Uterus (tissue), 4 donors: ENCODE measurements around the gene MYO16. TPM values are rescaled to one million over a fixed set of nuclear protein-coding genes. Genes with fewer than 3 reads are reported as not detected.
"Not testable (repeated sequence)": the region's sequence is repeated elsewhere in the genome, so short reads cannot be mapped to it uniquely, and the experiment has no call there.

Source experiments
- DNase-seq, 2 donors: peaks; one replicate each; pipeline ENCODE4 v3.0.0-alpha.2; 2019 to 2020
- H3K27ac ChIP-seq, 2 donors: fragments of 200-600 bp; sonication (generic); 1 replicate in 1 of 2; 2 replicates in 1 of 2; pipeline ENCODE4 v1.5.1; 2016 to 2018
- H3K27me3 ChIP-seq, 2 donors: fragments of 200-600 bp; sonication (generic); one replicate each; pipeline ENCODE4 v1.5.1; 2018 to 2019; ENCODE audit warnings: control low read depth in 1 of 2
- H3K36me3 ChIP-seq, 2 donors: fragments of 200-600 bp; sonication (generic); one replicate each; pipeline ENCODE4 v1.5.1; 2019; ENCODE audit warnings: control low read depth in 1 of 2
- H3K4me1 ChIP-seq, 2 donors: fragments of 200-600 bp; sonication (generic); one replicate each; pipeline ENCODE4 v1.5.1; 2018 to 2019; ENCODE audit warnings: control low read depth in 1 of 2
- H3K4me3 ChIP-seq, 2 donors: fragments of 200-600 bp; sonication (generic); 1 replicate in 1 of 2; 2 replicates in 1 of 2; pipeline ENCODE4 v1.5.1; 2018 to 2019; ENCODE audit warnings: mild to moderate bottlenecking in 1 of 2
- H3K9me3 ChIP-seq, 2 donors: fragments of 200-600 bp; sonication (generic); one replicate each; pipeline ENCODE4 v1.5.1; 2019; ENCODE audit warnings: control low read depth in 1 of 2
- POLR2A ChIP-seq, 2 donors: fragments of 450-650 bp; IDR thresholded peaks; one replicate each; pipeline ENCODE4 v1.6.1; 2016; ENCODE audit warnings: antibody characterized with exemption in 2 of 2, mild to moderate bottlenecking in 1 of 2, moderate library complexity in 1 of 2
- intact Hi-C: fragments of 100-400 bp; cut with DNase I; formaldehyde crosslinking; loops from one replicate; pipeline ENCODE4 v1.15.1; 2023; ENCODE audit warnings: low total_unique reads
- total RNA-seq, 4 donors: library from RNA; depleted of rRNA in 3 of 4; stranded (reverse); fragments of >200 nt in 3 of 4; gene quantifications; one replicate each; pipeline versions ENCODE4 v1.1.0 to v1.2.4, GENCODE V29; 2014 to 2023
- TF ChIP-seq, protein P1 (sequence below), 4 experiments: fragments of 200-600 bp in 2 of 4; fragments of 450-650 bp in 2 of 4; sonication (generic) in 2 of 4; IDR thresholded peaks; one replicate each; pipeline ENCODE4 v1.5.1; 2016 to 2019; ENCODE audit warnings: antibody characterized with exemption in 4 of 4, mild to moderate bottlenecking in 2 of 4, moderate library complexity in 1 of 4
- donor health status: DM: yes; HTN: yes; CAD: no.

The MYO16 gene
- total RNA-seq, 4 donors from 2014 or later: 0.35 to 0.88 TPM; not detected in 2

DNA sequence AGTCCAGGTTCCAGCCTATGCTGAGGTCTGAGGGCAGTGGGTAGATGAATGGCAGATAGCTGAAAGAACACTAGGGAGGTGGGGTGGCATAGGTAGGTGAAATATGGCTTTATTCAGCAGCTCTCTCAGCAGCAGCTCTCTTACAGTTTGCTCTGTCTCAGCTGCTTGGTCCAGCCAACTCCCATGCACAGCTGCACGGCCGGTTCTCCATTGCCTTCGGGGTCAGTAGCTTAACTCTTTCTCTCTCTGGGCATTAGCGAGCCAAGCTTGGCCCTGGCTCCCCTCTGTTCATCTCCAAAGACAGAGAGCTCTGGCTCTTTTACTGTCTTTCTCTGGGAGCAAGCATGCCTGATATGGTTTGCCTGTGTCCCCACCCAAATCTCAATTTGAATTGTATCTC lies 151.9 kb downstream of the MYO16 start:
- Histone ChIP-seq H3K27ac (no peak overlapping the region), H3K9me3 (no peaks in the 10 kb centered on the region), H3K36me3 (no peaks in the 10 kb centered on the region), H3K4me3 (no peak overlapping the region), H3K27me3 (no peaks in the 10 kb centered on the region), H3K4me1 (no peaks in the 10 kb centered on the region)
- no peak for DNase-seq
- TF ChIP-seq, protein P1, sequence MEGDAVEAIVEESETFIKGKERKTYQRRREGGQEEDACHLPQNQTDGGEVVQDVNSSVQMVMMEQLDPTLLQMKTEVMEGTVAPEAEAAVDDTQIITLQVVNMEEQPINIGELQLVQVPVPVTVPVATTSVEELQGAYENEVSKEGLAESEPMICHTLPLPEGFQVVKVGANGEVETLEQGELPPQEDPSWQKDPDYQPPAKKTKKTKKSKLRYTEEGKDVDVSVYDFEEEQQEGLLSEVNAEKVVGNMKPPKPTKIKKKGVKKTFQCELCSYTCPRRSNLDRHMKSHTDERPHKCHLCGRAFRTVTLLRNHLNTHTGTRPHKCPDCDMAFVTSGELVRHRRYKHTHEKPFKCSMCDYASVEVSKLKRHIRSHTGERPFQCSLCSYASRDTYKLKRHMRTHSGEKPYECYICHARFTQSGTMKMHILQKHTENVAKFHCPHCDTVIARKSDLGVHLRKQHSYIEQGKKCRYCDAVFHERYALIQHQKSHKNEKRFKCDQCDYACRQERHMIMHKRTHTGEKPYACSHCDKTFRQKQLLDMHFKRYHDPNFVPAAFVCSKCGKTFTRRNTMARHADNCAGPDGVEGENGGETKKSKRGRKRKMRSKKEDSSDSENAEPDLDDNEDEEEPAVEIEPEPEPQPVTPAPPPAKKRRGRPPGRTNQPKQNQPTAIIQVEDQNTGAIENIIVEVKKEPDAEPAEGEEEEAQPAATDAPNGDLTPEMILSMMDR (IDR thresholded peaks at IDR 0.05): no peak
- TF ChIP-seq POLR2A (IDR thresholded peaks at IDR 0.05): no peak
- intact Hi-C loops: no loop called here

DNA sequence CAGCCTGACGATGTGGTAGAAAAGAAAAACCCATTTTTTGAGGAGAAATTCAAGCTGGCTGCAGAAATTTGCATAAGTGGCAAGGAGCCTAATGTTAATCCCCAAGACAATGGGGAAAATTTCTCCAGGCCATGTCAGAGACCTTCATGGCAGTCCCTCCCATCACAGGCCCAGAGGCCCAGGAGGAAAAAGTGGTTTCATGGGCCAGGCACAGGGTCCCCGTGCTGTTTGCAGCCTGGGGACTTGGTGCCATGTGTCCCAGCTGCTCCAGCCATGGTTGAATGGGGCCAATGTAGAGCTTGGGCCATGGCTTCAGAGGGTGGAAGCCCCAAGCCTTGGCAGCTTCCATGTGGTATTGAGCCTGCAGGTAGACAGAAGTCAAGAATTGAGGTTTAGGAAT lies 153.1 kb downstream of the MYO16 start:
- H3K9me3 ChIP-seq, H3K4me1 ChIP-seq, intact Hi-C loops, H3K27ac ChIP-seq, H3K4me3 ChIP-seq, H3K27me3 ChIP-seq, H3K36me3 ChIP-seq, DNase-seq: not testable (repeated sequence)

DNA sequence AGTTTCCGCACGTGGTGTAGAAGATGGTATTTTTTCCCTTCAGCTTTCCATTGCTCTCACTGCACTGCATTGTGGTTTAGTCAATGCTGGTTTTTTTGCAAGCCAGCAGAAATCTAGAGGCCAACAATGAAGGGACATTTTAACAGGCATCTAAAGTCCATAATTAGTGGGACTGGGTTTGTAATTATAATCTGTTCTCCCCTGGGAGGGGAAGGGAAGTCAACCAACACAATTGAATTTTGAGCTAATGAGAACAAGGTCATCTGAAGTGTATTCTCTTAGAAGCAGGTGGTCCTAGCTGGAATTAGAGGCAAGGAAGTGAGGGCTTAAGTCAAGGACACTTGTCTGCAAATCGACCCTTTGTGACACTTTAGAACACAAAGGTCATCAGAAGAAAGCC lies 156.4 kb downstream of the MYO16 start:
- Histone ChIP-seq H3K4me1 (no peaks in the 10 kb centered on the region), H3K36me3 (no peaks in the 10 kb centered on the region), H3K27ac (no peak overlapping the region), H3K27me3 (no peaks in the 10 kb centered on the region), H3K4me3 (no peak overlapping the region), H3K9me3 (no peaks in the 10 kb centered on the region)
- DNase-seq: no peak
- TF ChIP-seq POLR2A (IDR thresholded peaks at IDR 0.05): no peak
- TF ChIP-seq, protein P1 (IDR thresholded peaks at IDR 0.05): no peak
- intact Hi-C loops: no loop called here

DNA sequence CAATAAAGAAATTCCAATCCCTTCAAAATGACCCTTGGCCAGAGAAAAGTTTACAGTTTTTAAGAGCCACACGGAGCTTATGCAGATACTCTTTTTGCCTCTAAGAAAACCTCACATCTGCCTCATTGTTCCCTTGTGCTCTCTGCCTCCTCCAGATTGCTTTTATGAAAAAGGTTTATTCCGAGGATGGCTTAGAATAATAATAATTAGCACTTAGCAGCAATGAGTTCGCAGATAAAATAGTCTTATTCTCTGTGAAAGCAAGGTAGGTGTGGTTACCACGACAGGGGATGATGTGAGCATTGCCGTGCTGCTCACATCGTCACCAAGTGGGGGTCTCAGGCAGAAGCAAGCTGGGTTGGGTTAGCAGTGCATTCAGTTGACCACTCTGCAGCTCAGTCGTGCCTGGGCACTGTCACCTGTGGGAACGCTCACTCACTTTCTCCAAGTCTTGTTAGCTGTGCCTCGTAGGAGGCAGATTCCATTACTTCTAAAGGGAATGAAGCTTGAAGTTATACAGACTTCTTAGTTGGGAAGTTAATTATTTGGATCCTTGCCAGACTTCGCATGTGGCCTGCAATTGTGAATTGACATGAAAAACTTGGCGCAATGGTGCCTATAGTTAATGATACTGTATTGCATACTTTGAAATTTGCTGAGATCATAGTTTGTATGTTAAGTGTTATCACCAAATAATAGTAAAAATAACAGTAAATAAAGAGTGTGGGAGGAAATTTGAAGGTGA lies 157.2 kb downstream of the MYO16 start:
- TF ChIP-seq, protein P1 (IDR thresholded peaks at IDR 0.05): no peak
- no peak for TF ChIP-seq POLR2A (IDR thresholded peaks at IDR 0.05)
- no peak for DNase-seq
- no peaks in the 10 kb centered on the region for H3K9me3 ChIP-seq
- no peak overlapping the region for H3K27ac ChIP-seq
- H3K27me3 ChIP-seq: no peaks in the 10 kb centered on the region
- no peak overlapping the region for H3K4me3 ChIP-seq
- intact Hi-C loops: no loop called here
- H3K36me3 ChIP-seq: no peaks in the 10 kb centered on the region
- no peaks in the 10 kb centered on the region for H3K4me1 ChIP-seq

DNA sequence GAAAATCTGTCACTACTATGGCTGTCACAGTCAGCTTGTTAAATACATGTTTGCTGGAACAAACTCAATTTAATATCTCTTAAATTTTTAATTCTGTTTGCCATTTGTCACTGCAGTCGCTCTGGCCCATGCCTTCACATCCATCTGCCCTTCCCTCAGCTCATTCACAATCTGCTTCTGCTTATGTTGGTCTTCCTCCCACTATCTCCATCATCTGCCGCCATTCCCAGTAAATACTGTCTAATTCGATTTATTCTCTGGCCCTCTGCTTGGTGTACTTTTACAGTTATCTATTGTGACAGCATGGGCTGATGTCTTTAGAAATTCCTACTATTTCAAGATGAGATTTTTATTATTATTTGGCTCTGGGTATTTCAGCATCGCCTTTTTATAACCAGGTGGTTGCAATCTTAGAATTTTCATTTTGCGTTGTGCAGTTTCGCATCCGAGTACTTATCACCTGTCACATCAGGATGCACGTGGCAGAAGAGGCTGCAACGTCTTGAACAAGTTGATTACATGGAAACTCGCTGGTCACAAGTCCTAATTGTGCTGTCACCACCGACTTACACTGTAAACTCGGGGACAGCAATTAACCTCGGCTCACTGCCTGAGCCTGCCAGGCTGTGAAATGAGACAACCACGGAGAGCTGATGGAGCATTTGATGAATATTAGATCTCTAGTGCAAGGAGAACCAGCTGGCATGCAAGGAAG lies 158.4 kb downstream of the MYO16 start:
- Histone ChIP-seq H3K4me3 (no peak overlapping the region), H3K9me3 (no peaks in the 10 kb centered on the region), H3K27me3 (no peaks in the 10 kb centered on the region), H3K27ac (no peak overlapping the region), H3K4me1 (no peaks in the 10 kb centered on the region), H3K36me3 (no peaks in the 10 kb centered on the region)
- intact Hi-C loops: no loop called here
- TF ChIP-seq, protein P1 (IDR thresholded peaks at IDR 0.05): no peak
- no peak for DNase-seq
